ENCODE data around the gene LTA. TPM values are rescaled to one million over a fixed set of nuclear protein-coding genes. Genes with fewer than 3 reads are reported as not detected.

The LTA gene
- total and polyA plus RNA-seq, 2 donors (not counting 1 experiment from before 2014, with no cell fraction given): not detected

GRCh38 chr6:31619805-31620585, 47.9 kb downstream of the LTA start:
- peak overlapping the region; percentile 89 for H3K4me2 ChIP-seq (ENCODE audit: extremely low read depth, insufficient read depth, low read length)
- H3K9ac ChIP-seq (ENCODE audit: insufficient read depth, low read length): peak overlapping the region; percentile 91
- no peaks in the 10 kb centered on the region for H3K9me3 ChIP-seq (ENCODE audit: control insufficient read depth, insufficient read depth, low read depth, low read length)
- peak; percentile 99 to 100 for DNase-seq (ENCODE audit: low read depth in 2 of 2)
- peak overlapping the region; percentile 91 for H2AFZ ChIP-seq (ENCODE audit: low read length)
- no peak for TF ChIP-seq EZH2 (IDR thresholded peaks at IDR 0.05; ENCODE audit: low read length, missing control alignments)
- no peak for TF ChIP-seq CTCF (conservative IDR thresholded peaks at IDR 0.05 in 1 of 2, IDR thresholded peaks at IDR 0.05 in 1 of 2; ENCODE audit: low read depth in 1 of 2, low read length in 2 of 2)
- peaks cover 9% of the 10 kb centered on the region for H3K36me3 ChIP-seq (ENCODE audit: control insufficient read depth, insufficient read depth, low read length)
- no peaks in the 10 kb centered on the region for H4K20me1 ChIP-seq (ENCODE audit: control insufficient read depth, extremely low read depth, insufficient read depth, low read length)
- H3K79me2 ChIP-seq (ENCODE audit: control insufficient read depth, insufficient read depth, low read length): peaks cover 39% of the 10 kb centered on the region
- H3K4me3 ChIP-seq (replicated peaks in 1 of 4; ENCODE audit: control extremely low read depth in 1 of 4, insufficient read depth in 1 of 4, low read depth in 3 of 4, low read length in 4 of 4): peak overlapping the region; percentile 72 to 89 (median 79)
- no peaks in the 10 kb centered on the region for H3K27me3 ChIP-seq (ENCODE audit: control insufficient read depth, insufficient read depth, low read length)
- H3K27ac ChIP-seq (ENCODE audit: insufficient read depth, low read length): peak overlapping the region; percentile 100
- H3K4me1 ChIP-seq (ENCODE audit: control insufficient read depth, extremely low read depth, insufficient read depth, low read length): peaks cover 2% of the 10 kb centered on the region

DNA sequence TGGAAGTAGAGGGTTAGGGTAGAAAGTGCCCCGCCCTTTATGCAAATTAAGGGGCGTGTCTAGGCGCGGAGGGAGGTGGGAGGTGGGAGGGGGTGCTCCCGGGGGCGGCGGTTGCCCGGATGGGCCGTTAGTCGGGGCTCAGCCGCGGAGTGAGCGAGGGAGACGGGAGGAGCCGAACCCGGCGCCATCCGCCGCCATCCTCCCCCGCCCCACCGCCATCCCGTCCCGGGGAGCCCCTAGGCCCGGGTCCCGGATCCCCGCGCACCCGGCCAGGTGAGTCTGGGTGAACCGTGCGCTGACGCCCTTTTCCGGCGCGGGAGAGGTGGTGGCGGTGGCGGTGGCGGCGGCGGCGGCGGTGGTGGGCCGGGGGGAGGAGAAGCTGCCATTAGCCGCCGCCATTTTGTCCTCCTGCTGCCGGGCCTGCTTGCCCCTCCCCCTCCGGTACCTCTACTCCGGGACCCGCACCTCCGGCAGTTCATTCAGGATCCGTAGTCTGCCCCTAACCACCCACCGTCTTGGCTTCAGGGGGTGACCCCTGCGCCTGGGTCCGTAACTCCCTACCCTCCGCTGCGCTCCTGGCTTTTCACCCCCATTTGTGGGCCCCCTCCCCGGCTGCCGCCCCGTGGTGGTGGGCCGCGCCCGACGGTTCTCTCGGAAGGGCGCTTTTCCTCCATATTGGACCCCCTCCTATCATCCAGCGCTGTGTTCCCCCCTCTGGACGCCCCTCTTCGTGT, 48.7 kb downstream of the LTA start, which contains the start of gene PRRC2A:
Gene PRRC2A, plus strand, starts transcription at position 130 of the 734 bp plus-strand sequence. CDS start 2,075 bp downstream, outside the sequence.
- Histone ChIP-seq H3K9ac (ENCODE audit: insufficient read depth, low read length) (peak within 1 kb of the TSS; percentile 95), H4K20me1 (ENCODE audit: control insufficient read depth, extremely low read depth, insufficient read depth, low read length) (no peaks in the 10 kb centered on the region), H3K27me3 (ENCODE audit: control insufficient read depth, insufficient read depth, low read length) (no peaks in the 10 kb centered on the region), H3K9me3 (ENCODE audit: control insufficient read depth, insufficient read depth, low read depth, low read length) (no peaks in the 10 kb centered on the region), H3K4me1 (ENCODE audit: control insufficient read depth, extremely low read depth, insufficient read depth, low read length) (peaks cover 2% of the 10 kb centered on the region), H3K27ac (ENCODE audit: insufficient read depth, low read length) (peak within 1 kb of the TSS; percentile 100), H2AFZ (ENCODE audit: low read length) (peak within 1 kb of the TSS; percentile 91), H3K4me2 (ENCODE audit: extremely low read depth, insufficient read depth, low read length) (peak within 1 kb of the TSS; percentile 99), H3K4me3 (replicated peaks in 1 of 4; ENCODE audit: control extremely low read depth in 1 of 4, insufficient read depth in 1 of 4, low read depth in 3 of 4, low read length in 4 of 4) (peak within 1 kb of the TSS; percentile 81 to 99 (median 92)), H3K79me2 (ENCODE audit: control insufficient read depth, insufficient read depth, low read length) (peaks cover 46% of the 10 kb centered on the region), H3K36me3 (ENCODE audit: control insufficient read depth, insufficient read depth, low read length) (peaks cover 16% of the 10 kb centered on the region)
- TF ChIP-seq EZH2 (IDR thresholded peaks at IDR 0.05; ENCODE audit: low read length, missing control alignments): no peak
- no peak for TF ChIP-seq CTCF (conservative IDR thresholded peaks at IDR 0.05 in 1 of 2, IDR thresholded peaks at IDR 0.05 in 1 of 2; ENCODE audit: low read depth in 1 of 2, low read length in 2 of 2)
- DNase-seq (ENCODE audit: low read depth in 2 of 2): peak in 1 of 2 donors; percentile 68

- Histone ChIP-seq H3K79me2 (ENCODE audit: control insufficient read depth, insufficient read depth, low read length) (peaks cover 51% of the 10 kb centered on the region), H3K4me2 (ENCODE audit: extremely low read depth, insufficient read depth, low read length) (peak overlapping the region; percentile 99), H3K27me3 (ENCODE audit: control insufficient read depth, insufficient read depth, low read length) (no peaks in the 10 kb centered on the region), H3K4me3 (replicated peaks in 1 of 4; ENCODE audit: control extremely low read depth in 1 of 4, insufficient read depth in 1 of 4, low read depth in 3 of 4, low read length in 4 of 4) (peak overlapping the region; percentile 75 to 99 (median 92)), H3K9ac (ENCODE audit: insufficient read depth, low read length) (peak overlapping the region; percentile 95), H2AFZ (ENCODE audit: low read length) (no peak overlapping the region), H3K9me3 (ENCODE audit: control insufficient read depth, insufficient read depth, low read depth, low read length) (no peaks in the 10 kb centered on the region), H4K20me1 (ENCODE audit: control insufficient read depth, extremely low read depth, insufficient read depth, low read length) (no peaks in the 10 kb centered on the region), H3K36me3 (ENCODE audit: control insufficient read depth, insufficient read depth, low read length) (peaks cover 19% of the 10 kb centered on the region), H3K27ac (ENCODE audit: insufficient read depth, low read length) (peak overlapping the region; percentile 100), H3K4me1 (ENCODE audit: control insufficient read depth, extremely low read depth, insufficient read depth, low read length) (peaks cover 2% of the 10 kb centered on the region)
- no peak for DNase-seq (ENCODE audit: low read depth in 2 of 2)
- no peak for TF ChIP-seq CTCF (conservative IDR thresholded peaks at IDR 0.05 in 1 of 2, IDR thresholded peaks at IDR 0.05 in 1 of 2; ENCODE audit: low read depth in 1 of 2, low read length in 2 of 2)
- TF ChIP-seq EZH2 (IDR thresholded peaks at IDR 0.05; ENCODE audit: low read length, missing control alignments): no peak
Measured at GRCh38 chr6:31621320-31621939, 49.3 kb downstream of the LTA start.

Measured in fibroblast of lung (primary cell).